HG02943 (cell line): Measurements from ENCODE around the gene ARHGAP10.

Source experiments
- ATAC-seq: cut with Tn5 transposase; IDR thresholded peaks from one replicate; pipeline ENCODE4 v1.9.1; 2021; ENCODE audit warnings: mild to moderate bottlenecking, low read depth, moderate library complexity; ENCODE audit not compliant: unreplicated experiment

The ARHGAP10 gene

DNA sequence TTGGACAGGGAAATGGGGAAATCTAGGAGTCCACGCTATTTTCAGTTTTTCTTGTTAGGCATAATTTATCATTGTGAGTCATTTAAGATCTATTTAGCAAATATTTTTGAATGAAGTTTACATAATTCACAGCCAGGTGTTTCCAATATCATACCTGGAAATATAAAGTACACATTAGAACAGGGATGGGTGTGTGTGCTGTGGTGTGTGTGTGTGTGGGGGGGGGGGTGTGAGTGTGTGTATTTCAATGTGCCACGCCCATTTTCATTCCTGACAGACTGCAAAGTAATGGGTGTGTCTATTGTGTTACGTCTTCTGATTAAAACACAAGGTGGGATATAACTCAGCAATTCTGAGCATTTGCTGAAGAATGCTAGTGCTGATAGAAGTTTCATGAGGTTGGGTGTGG lies 33.2 kb downstream of the ARHGAP10 start:
- ATAC-seq: no peak

DNA sequence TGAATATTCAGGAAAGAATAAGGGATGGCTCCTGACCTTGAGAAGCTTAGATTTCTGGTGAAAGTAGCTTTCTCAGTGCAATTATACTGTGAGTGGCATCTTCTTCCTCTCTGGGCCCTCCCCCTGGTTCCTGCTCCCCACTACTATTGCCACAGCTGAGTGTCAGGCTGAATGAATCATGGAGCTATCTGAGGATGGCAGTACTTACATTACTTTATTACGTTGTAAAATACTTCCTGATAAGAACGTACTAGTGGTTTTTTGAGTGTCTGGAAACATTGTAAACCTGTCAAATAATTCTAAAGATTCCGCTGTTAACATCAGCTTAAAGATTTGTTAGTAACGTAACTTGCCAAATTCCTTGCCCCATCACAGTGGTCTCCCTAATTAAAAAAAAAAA lies 36.2 kb downstream of the ARHGAP10 start:
- no peak for ATAC-seq

DNA sequence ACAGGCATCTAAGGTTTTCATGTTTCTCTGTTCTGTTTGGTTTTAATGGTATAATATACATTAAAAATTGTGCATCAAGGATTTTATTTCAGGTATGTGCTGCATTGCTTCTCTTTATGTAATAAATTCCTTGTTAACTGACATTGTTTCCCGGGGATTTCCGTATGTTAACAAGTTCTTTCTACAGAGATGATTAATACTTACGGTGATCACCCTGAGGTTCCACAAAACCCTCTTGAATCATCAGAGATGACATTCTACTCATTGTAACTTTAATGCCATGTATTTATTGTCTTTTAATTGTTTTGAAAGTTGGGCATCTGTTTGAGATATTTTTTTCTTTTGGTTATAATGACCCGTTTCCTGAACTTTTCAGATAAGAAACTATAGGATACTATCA lies 37.5 kb downstream of the ARHGAP10 start:
- no peak for ATAC-seq

DNA sequence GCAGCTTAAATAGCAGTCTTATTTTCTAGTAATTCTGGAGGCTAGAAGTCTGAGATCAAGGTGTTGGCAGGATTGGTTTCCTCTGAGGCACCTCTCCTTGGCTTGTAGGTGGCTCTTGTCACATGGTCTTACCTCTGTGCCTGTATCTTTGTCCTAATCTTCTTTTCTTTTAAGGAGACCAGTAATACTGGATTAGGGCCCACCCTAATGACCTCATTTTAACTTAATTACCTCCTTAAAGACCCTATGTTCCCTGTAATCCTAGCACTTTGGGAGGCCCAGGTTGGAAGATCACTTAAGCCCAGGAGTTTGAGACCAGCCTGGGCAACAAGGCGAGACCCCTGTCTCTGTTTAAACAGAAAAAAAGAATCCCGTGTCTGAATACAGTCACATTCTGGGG lies 38.9 kb downstream of the ARHGAP10 start:
- ATAC-seq: no peak

DNA sequence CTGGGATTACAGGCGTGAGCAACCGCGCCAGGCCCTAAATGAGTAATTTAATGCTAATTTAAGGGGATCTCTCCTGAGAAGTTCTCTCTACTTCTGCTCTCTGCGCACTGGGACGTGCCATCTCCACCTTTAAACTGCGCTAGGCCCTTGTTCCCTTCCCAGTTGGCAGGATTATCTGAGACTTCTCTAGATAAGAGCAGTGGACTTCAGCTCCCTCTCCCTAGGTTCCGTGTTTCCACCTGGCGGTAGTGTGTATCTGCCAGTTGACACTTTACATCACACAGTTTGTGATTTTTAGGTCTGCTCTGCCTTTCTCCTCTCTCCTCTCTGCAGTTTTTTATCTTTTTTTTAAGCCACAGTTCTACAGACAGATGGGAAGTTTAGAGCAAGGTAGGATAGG lies 40.2 kb downstream of the ARHGAP10 start:
- ATAC-seq: no peak

DNA sequence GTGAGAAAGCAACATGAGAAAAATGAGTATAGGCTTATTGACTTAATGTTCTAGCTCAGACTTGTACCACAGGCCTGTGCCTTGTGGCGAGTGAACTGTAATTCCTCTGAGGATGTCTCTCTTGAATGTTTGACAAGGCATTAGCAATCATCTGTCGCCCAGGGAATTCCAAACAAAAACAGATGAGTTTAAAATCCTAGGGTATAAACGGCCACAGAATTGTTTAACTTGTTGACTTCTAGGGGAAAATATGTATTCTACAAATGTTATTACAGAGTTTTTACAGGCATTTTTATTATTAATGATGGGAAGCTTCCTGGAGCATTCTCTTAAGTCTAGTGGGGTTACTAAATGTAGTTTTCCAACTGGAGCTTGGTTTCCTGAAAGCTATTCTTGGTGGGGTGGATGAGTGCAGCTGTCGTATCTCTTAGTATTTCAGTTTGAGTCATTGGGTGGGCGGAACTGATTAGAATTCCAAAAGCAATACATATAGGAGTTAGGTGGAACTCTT lies 40.6 kb downstream of the ARHGAP10 start:
- no peak for ATAC-seq

DNA sequence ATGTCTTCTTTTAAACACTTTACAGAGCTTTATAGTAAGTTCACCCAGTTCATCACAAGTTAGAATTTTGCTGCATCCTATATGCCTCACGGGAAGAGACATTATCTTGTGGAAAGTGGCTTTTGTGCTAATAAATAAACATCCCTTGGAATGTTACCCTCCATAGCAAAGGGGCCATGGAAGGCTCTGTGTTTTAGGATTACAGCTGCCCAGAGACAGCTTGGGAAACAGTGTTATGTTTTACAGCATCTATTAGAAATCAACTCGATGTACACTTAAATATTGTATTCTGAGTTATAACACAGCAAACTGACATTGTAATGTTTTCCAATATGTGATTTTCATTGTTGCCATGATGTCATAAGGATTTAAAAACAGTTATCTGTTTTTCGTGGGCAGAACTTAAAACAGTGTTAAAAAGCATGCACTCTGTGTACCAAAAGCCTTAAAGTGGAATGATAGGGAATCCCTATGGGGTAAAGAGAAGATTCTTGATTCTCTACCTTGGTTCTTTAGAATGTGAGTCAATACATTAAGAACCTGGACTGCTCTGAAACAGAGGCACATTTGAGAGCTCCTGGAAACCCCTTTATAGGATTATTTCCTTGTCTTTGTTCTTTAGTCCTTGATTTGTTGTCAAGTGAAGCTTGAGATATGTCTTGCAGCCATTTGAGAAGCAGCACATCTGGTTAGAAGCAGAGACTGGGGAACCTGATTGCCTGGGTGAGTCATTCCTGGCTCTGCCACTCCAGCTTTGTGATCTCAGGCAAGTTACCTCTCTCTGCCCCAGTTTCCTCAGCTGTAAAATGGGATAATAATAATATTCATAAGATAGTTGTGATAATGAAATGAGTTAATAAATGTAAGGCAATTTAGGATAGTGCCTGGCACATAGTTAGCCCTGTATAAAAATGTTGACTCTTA lies 41.6 kb downstream of the ARHGAP10 start:
- ATAC-seq: no peak

DNA sequence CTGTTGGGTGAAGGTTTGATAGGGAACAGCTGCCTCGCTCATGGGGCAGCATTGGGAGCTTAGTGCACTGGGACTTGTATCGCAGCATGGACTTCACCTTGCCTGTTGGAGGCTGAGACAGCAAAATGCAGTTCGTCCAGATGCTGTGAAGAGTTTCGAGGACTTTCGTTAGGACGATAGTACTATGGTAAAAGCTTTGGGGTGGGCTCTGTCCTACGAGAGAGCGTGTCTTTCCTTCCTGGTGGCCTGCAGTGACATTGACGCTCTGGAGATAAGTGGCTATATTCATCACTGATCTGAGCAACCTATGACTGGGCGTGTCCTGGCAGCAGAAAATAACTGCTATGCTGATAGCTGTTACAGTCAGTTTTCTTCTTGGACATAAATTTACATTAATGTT lies 44.8 kb downstream of the ARHGAP10 start:
- no peak for ATAC-seq

DNA sequence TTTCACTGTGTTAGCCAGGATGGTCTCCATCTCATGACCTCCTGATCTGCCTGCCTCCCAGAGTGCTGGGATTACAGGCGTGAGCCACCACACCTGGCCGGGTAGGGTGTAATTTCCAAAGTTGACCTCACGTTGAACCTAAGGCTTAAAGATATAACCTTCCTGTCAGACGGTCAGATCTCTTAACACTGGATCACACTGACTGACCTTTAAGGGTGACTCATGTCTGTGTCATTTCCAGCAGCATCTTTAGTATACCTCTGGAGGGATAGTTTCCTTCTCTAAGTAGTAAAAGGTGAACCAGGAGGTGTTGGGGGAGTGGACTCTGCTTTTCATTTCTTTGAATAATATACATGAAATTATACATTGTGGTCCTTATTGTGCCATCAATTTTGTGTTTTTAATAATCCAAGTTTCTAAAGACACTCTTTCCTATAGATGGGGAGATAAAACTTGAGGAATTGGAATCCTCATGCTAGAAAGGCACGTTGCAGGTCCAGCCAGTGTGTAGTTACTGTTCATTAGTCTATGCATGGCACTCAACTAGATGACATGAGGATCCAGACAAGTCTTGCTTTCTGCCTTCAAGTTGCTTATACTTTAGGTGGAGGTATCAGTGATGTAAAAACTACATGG lies 45.7 kb downstream of the ARHGAP10 start:
- no peak for ATAC-seq

DNA sequence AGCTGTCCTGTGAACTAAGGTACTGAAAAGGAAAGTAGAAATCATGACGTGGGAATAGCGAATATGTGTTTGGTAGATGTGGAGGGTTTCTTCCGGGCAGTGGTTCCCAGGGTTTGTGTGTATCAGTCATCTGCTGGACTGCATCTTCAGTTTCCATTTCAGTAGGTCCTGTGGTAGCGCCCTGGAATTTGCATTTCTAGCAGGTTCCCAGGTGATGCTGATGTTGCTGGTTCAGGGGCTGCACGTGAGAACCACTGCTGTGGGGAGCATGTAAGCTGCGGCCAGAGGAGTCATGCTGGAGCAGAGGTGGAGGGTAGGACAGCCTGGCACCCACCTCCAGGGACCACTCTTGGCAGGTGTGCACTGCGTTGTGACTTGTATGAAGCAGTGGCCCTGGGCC lies 47.1 kb downstream of the ARHGAP10 start:
- peak; percentile 54 for ATAC-seq

DNA sequence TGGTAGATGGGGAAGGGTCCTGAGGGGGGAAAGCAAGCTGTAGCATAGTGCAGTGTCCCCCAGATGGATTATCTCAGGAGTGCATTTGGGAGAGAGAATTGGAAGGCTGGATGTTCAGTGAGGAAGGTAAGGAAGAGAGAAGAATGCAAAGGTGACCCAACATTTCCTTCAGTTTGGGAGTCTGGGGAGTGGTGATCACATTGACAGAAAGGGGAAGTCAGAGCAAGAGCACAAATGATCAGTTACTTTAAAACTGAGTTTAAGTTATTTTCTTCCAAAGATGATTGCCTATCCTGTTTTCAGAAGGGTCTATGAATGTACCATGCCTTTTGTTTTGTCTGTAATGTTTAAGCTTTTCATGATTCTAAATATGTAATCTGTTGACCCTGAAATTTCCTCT lies 47.6 kb downstream of the ARHGAP10 start:
- ATAC-seq: no peak

DNA sequence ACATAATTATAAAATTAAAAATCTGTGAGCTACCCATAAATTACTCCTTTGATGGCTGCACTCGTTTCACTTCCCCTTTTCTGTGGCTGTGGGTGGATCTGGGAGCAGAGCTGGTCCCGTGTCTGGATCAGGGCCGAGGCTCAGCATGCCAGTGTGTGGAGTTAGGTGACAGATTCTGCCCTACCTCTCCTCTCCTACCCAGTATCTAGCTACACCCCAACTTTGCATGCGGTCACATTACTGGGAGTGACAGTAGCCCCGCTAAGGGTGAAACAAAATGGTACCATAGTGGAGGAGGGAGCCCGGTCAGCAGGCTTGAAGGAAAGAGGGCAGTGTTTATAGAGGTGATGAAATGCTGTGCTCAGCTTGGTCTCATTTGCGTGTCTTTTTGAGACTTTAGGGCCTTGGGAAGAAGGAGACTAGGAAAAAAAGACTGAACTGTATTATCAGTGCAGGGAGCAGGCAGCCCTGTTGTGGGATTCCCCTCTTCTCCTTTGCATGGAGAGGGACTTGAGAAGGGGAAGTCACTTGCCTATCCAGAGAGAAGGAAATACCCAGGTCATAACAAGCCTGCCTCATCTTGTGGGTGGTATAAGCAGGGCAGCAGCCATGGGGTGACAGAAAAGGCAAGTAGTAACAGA lies 48.4 kb downstream of the ARHGAP10 start:
- peak; percentile 55 for ATAC-seq

DNA sequence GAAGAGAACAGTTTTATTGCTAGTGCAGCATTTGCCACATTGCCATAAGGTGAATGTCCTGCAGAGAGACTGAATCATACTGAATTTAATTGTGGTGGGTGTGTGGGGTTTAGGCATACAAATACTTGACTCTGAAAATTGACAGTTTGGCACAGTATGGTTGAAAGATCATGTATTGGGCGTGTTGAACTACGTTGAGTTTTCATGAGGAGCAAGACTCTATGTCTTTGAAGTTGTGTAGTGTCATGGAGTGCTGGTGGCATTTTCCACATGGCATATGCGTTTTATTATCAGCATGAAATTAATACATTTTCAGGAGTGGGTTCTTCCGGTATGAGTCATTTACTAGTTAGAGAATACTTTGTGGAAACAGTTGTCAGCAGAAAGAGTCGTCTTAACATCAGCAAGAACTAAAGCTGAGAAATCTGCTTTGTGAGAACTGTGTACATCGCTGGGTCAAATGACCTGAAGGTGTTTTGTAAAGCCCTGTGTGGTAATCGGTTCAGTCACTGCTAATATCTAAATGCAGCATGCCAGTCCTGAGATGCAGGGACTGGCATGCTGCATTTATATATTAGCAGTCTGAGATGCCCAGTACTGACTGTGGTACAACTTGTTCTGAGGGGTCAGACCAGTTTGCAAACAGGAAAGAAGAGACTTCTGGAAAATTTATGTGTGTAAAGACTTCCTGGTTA lies 50.3 kb downstream of the ARHGAP10 start:
- ATAC-seq: no peak

DNA sequence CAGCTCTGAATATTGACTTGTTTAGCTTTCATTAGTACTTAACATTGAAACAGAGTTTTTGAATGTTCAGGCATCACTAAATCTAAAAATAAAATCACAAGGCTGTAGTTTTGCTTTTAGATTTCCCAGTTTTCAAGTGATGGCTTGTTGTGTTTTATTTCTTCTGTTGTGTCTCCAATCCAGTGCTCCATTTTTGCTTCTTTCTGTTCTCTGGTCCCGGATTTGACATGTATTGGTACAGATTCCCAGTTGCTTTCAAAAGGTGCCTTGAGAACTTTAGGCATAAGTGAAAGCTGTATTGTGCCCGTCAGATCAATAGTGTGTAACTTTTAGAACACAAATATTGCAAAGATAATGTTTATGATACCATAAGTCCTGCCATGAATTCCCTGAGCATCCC lies 53.2 kb downstream of the ARHGAP10 start:
- ATAC-seq: no peak

DNA sequence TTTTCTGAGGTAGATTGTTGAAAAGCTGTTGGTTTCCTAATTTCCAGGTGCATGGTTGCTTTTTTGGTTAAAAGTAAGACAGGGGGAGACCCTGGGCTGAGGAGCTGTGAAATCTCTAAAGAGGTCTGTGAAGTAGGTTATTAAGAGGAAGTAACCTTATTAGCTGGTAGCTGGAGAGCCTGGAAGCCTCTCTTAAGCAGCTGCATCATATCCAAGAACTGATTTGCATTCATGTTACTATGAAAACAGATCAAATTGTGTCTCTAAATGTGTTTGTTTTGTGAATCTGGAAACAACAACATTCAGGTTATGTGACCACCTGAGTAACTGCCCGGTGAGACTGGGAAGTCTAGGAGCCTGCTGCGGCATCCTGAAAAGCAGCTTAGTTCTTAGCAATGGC lies 54.1 kb downstream of the ARHGAP10 start:
- peak; percentile 75 for ATAC-seq

DNA sequence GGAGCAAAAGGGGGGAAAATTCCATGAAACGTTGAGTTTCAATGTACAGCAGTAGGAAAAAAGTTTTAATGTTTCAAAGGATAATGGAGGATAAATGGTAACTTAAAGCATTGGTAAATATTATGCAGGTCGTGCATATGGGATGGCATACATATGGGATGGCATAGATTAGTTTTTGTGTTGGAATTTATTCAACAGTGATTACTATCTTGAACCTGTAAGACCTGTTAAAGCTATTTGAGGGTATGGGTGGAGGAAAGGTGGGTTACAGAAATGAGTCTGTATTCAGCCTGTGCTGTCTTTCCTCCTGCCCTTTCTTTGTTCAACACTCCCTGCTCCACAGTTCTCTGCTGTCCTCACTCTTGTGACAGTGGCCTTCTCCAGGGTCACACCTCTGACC lies 54.6 kb downstream of the ARHGAP10 start:
- no peak for ATAC-seq

DNA sequence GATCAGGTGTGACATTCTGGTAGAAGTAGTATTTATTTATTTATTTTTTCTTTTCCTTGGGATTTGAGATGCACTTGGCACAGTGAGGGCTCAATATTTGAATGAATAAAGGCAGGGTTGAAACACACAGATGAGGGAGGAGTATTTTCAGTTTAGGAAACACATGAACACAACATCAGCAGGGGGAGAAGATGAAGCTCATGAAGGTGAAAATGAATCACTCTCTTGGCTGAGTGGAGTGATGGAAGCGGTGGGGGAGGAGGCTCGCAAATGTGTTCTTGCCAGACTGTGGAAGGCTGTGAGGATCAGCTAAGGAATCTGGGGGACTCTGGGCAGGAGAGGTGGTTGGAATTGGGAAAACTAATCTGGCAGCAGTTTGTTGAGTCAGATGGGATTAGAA lies 55.3 kb downstream of the ARHGAP10 start:
- ATAC-seq: no peak

DNA sequence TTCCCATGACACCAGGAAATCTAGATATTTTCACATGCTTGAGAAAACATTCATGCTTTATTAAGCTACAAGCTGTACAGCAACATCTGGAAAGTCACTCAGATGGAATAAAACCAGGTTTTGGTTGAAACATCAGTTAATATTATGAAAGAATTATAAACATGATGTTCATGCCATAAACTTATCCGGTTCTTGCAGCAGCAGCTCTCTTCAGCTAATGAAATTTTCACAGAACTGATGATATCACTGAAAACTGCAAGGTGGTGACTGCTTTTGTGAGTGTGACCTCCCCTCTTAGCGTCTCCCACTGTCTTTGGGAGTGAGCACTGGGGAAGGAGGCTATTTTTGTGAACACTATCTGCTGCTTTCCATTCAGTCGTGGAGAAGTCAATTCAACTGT lies 56.9 kb downstream of the ARHGAP10 start:
- no peak for ATAC-seq

DNA sequence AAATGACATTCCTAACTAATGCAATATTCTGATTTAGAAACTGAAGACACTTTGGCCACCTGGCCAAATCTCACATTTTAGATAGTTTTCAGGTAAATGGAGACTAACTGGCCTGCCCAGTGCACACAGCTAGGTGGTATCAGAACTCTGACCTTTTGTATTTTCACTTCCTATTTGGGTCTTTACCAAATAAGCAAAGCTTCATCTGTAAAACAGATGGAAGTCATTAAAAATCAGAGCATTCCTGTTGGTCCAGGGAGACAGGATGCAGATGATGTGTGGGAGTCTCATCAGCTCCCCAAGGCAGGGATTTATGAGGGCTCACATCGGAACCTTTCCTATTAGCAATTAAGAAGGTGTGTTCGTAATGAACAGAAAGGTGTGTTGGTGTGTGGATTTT lies 57.7 kb downstream of the ARHGAP10 start:
- ATAC-seq: no peak

DNA sequence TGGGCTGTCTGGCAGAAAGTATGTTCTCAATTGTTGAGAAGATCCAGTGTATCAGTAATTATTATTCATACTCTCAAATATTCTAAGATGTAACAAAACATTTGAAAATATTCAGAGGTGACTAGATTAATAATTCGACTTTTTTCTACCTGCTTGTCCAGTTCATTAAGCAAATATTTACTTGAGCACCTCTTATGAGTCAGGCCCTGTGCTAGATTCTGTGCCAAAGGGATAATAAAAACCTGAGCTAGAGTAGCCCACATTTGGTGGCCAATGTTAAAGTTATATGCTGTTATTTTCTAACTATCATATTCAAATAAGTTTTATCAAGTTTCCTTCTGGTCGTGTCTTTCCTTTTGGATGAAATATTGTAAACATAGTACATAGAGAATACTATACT lies 58.5 kb downstream of the ARHGAP10 start:
- no peak for ATAC-seq

DNA sequence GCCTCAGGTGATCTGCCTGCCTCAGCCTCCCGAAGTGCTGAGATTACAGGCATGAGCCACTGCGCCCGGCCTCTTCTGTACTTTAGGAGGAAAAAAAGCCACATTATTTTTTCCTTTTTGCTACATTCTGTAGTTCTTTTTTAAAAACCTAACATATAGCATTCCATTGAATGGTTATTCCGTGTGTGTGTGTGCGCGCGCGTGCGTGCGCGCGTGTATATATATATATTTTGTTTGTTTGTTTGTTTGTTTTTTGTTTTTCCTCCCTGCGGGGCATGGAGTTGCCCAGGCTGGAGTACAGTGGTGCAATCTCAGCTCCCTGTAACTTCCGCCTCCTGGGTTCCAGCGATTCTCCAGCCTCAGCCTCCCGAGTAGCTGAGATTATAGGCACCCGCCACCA lies 59.5 kb downstream of the ARHGAP10 start:
- ATAC-seq: no peak
